Activated naive CD8-positive, alpha-beta T cell treated with anti-CD3 and anti-CD28 coated beads for 36 hours (primary cell): ENCODE results near the gene NUDCD3. TPM values are rescaled to one million over a fixed set of nuclear protein-coding genes. Genes with fewer than 3 reads are reported as not detected.

Experiments used
- DNase-seq: peaks from one replicate; pipeline ENCODE4 v3.0.0; 2021
- H3K27ac Mint-ChIP-seq: one replicate; pipeline ENCODE4 v1.8.0; 2022; ENCODE audit warnings: mild to moderate bottlenecking, moderate library complexity, mixed read lengths
- H3K27me3 Mint-ChIP-seq: one replicate; pipeline ENCODE4 v1.8.0; 2022; ENCODE audit warnings: mild to moderate bottlenecking, mixed read lengths
- H3K36me3 Mint-ChIP-seq: one replicate; pipeline ENCODE4 v1.8.0; 2021; ENCODE audit warnings: mild to moderate bottlenecking, mixed read lengths
- H3K4me1 Mint-ChIP-seq: one replicate; pipeline ENCODE4 v1.8.0; 2021; ENCODE audit warnings: mixed read lengths
- H3K4me3 Mint-ChIP-seq: one replicate; pipeline ENCODE4 v1.8.0; 2022; ENCODE audit warnings: mild to moderate bottlenecking, moderate library complexity, mixed read lengths
- H3K9me3 Mint-ChIP-seq: one replicate; pipeline ENCODE4 v1.8.0; 2022; ENCODE audit warnings: mixed read lengths
- total RNA-seq, 2 experiments: library from RNA; stranded (reverse); gene quantifications; one replicate each; pipeline ENCODE4 v1.2.3, GENCODE V29; 2021

Gene NUDCD3
- total RNA-seq, 2 experiments from 2014 or later: 94.9 to 96.9 TPM

GRCh38 chr7:44395067-44395466 lies 95.4 kb downstream of the NUDCD3 start:
- Mint-ChIP-seq H3K9me3 (no peaks in the 10 kb centered on the region), H3K27ac (no peak overlapping the region), H3K27me3 (no peaks in the 10 kb centered on the region), H3K4me1 (no peaks in the 10 kb centered on the region), H3K4me3 (no peak overlapping the region), H3K36me3 (peaks cover 3% of the 10 kb centered on the region)
- DNase-seq: no peak

GRCh38 chr7:44394636-44395035 lies 95.8 kb downstream of the NUDCD3 start:
- Mint-ChIP-seq H3K9me3 (no peaks in the 10 kb centered on the region), H3K4me1 (no peaks in the 10 kb centered on the region), H3K4me3 (no peak overlapping the region), H3K27me3 (no peaks in the 10 kb centered on the region), H3K36me3 (peaks cover 3% of the 10 kb centered on the region), H3K27ac (no peak overlapping the region)
- no peak for DNase-seq

- Mint-ChIP-seq H3K36me3 (peaks cover 3% of the 10 kb centered on the region), H3K27me3 (no peaks in the 10 kb centered on the region), H3K4me1 (no peaks in the 10 kb centered on the region), H3K4me3 (no peak overlapping the region), H3K9me3 (no peaks in the 10 kb centered on the region), H3K27ac (no peak overlapping the region)
- DNase-seq: no peak
Observed at GRCh38 chr7:44394112-44394447, 96.4 kb downstream of the NUDCD3 start.

GRCh38 chr7:44393238-44394111 lies 97.0 kb downstream of the NUDCD3 start:
- Mint-ChIP-seq H3K4me3 (no peak overlapping the region), H3K27ac (no peak overlapping the region), H3K36me3 (peaks cover 3% of the 10 kb centered on the region), H3K9me3 (no peaks in the 10 kb centered on the region), H3K27me3 (no peaks in the 10 kb centered on the region), H3K4me1 (no peaks in the 10 kb centered on the region)
- no peak for DNase-seq

- H3K27ac Mint-ChIP-seq: no peak overlapping the region
- DNase-seq: no peak
- H3K9me3 Mint-ChIP-seq: no peaks in the 10 kb centered on the region
- H3K4me1 Mint-ChIP-seq: no peaks in the 10 kb centered on the region
- H3K27me3 Mint-ChIP-seq: no peaks in the 10 kb centered on the region
- H3K4me3 Mint-ChIP-seq: no peak overlapping the region
- H3K36me3 Mint-ChIP-seq: peaks cover 5% of the 10 kb centered on the region
Observed at GRCh38 chr7:44392618-44393010, 97.8 kb downstream of the NUDCD3 start.

- Mint-ChIP-seq H3K36me3 (peaks cover 7% of the 10 kb centered on the region), H3K27ac (no peak overlapping the region), H3K9me3 (no peaks in the 10 kb centered on the region), H3K27me3 (no peaks in the 10 kb centered on the region), H3K4me1 (no peaks in the 10 kb centered on the region), H3K4me3 (no peak overlapping the region)
- no peak for DNase-seq
Observed at GRCh38 chr7:44391746-44392617, 98.5 kb downstream of the NUDCD3 start.

- Mint-ChIP-seq H3K4me1 (no peaks in the 10 kb centered on the region), H3K9me3 (no peaks in the 10 kb centered on the region), H3K27me3 (no peaks in the 10 kb centered on the region), H3K4me3 (no peak overlapping the region), H3K27ac (no peak overlapping the region), H3K36me3 (peaks cover 7% of the 10 kb centered on the region)
- no peak for DNase-seq
Observed at GRCh38 chr7:44391171-44391570, 99.3 kb downstream of the NUDCD3 start.

GRCh38 chr7:44390701-44391100 lies 99.8 kb downstream of the NUDCD3 start:
- Mint-ChIP-seq H3K9me3 (no peaks in the 10 kb centered on the region), H3K27ac (no peak overlapping the region), H3K4me3 (no peak overlapping the region), H3K4me1 (no peaks in the 10 kb centered on the region), H3K27me3 (no peaks in the 10 kb centered on the region), H3K36me3 (peaks cover 7% of the 10 kb centered on the region)
- no peak for DNase-seq

- no peaks in the 10 kb centered on the region for H3K9me3 Mint-ChIP-seq
- no peak for DNase-seq
- H3K4me1 Mint-ChIP-seq: no peaks in the 10 kb centered on the region
- no peaks in the 10 kb centered on the region for H3K27me3 Mint-ChIP-seq
- H3K36me3 Mint-ChIP-seq: peaks cover 9% of the 10 kb centered on the region
- no peak overlapping the region for H3K4me3 Mint-ChIP-seq
- no peak overlapping the region for H3K27ac Mint-ChIP-seq
Observed at GRCh38 chr7:44388089-44388970, 102.1 kb downstream of the NUDCD3 start.

GRCh38 chr7:44387389-44387788 lies 103.1 kb downstream of the NUDCD3 start:
- Mint-ChIP-seq H3K4me1 (no peaks in the 10 kb centered on the region), H3K36me3 (peaks cover 9% of the 10 kb centered on the region), H3K27ac (peak overlapping the region; percentile 30), H3K9me3 (no peaks in the 10 kb centered on the region), H3K4me3 (no peak overlapping the region), H3K27me3 (no peaks in the 10 kb centered on the region)
- DNase-seq: no peak

- DNase-seq: no peak
Observed at GRCh38 chr7:44386139-44386913, 104.1 kb downstream of the NUDCD3 start.

GRCh38 chr7:44385434-44386138 lies 104.9 kb downstream of the NUDCD3 start:
- H3K27me3 Mint-ChIP-seq: no peaks in the 10 kb centered on the region
- H3K4me3 Mint-ChIP-seq: no peak overlapping the region
- H3K36me3 Mint-ChIP-seq: peaks cover 7% of the 10 kb centered on the region
- H3K27ac Mint-ChIP-seq: no peak overlapping the region
- no peak for DNase-seq
- H3K9me3 Mint-ChIP-seq: no peaks in the 10 kb centered on the region
- H3K4me1 Mint-ChIP-seq: no peaks in the 10 kb centered on the region

More at GRCh38 chr7:44386139-44386913, 104.1 kb downstream of the NUDCD3 start:
- no peaks in the 10 kb centered on the region for H3K4me1 Mint-ChIP-seq
- H3K36me3 Mint-ChIP-seq: peaks cover 7% of the 10 kb centered on the region
- H3K4me3 Mint-ChIP-seq: no peak overlapping the region
- no peaks in the 10 kb centered on the region for H3K9me3 Mint-ChIP-seq
- no peaks in the 10 kb centered on the region for H3K27me3 Mint-ChIP-seq
- H3K27ac Mint-ChIP-seq: peak overlapping the region; percentile 14

GRCh38 chr7:44384586-44385433 lies 105.6 kb downstream of the NUDCD3 start:
- no peak overlapping the region for H3K4me3 Mint-ChIP-seq
- H3K36me3 Mint-ChIP-seq: peaks cover 7% of the 10 kb centered on the region
- H3K4me1 Mint-ChIP-seq: no peaks in the 10 kb centered on the region
- no peak overlapping the region for H3K27ac Mint-ChIP-seq
- H3K9me3 Mint-ChIP-seq: no peaks in the 10 kb centered on the region
- no peak for DNase-seq
- no peaks in the 10 kb centered on the region for H3K27me3 Mint-ChIP-seq
